Stimulated activated CD8-positive, alpha-beta memory T cell treated with anti-CD3 and anti-CD28 coated beads, Interleukin-12 subunit alpha, Interleukin-12 subunit beta, amount 100 ng/mL, for 24 hours (primary cell): ENCODE data around the gene BRI3.

Experiments
- DNase-seq: peaks from one replicate; pipeline ENCODE4 v3.0.0-alpha.2; 2020; ENCODE audit errors: extremely low read depth

The BRI3 gene

DNA sequence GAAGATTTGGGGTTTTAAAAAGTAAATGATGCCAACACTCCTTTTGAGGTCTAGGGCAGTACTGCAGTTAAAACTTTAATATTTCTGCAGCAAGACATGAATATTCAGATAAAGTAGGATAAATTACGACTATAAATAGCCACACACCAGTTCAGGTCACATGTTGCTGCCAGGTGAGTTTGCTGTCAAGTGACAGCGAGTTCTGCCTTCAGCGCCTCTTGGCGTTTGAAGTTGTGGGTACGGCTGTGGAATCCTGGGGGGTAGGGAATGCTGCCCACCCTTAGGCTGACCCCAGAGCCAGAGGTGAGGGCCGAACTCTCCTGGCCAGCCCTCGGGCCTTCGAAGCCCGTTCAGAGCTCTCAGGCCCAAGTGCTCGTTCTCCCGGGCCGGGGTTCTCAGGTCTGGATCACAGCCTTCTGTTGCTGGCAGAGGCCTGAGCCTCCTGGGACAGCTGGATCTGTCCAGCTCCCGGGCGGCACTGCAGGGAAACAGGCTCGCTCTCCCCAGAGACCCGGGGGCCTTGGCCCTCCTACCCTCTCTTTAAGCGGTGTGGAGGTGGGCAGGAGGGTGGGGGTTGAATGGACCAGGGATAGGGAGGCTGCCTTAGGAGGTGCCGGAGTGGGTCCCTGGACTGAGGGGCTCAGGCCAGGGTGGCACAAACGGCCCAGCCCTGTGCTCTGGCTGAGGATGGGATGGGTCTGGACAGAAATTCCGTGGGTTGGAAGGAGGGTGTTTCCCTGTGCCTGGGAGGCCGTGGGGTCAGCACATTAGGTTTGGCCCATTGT lies 5.4 kb downstream of the BRI3 start:
- no peak for DNase-seq

DNA sequence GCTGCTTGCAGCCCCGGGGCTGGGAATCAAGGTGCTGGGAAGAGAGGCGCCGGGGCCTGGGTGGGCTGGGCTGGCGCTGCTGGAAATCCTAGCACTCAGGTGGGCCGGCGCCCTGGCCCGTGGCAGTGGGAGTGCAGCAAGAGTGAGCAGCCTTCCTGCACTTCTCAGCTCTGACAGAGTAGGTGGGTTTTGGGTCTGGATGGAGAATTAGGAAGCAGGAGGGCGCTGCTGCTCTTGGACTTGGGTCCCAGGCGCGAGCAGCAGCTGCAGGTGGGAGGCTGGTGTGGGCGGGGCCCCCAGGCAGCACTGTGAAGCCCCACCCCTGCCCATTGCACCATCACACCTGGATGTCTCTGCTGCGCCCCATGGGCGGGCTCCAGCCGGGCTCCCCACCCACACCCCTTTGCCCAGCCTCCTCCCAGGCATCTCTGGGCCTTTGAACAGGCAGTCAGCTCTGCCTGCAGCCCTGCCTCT lies 6.0 kb downstream of the BRI3 start:
- DNase-seq = no peak

DNA sequence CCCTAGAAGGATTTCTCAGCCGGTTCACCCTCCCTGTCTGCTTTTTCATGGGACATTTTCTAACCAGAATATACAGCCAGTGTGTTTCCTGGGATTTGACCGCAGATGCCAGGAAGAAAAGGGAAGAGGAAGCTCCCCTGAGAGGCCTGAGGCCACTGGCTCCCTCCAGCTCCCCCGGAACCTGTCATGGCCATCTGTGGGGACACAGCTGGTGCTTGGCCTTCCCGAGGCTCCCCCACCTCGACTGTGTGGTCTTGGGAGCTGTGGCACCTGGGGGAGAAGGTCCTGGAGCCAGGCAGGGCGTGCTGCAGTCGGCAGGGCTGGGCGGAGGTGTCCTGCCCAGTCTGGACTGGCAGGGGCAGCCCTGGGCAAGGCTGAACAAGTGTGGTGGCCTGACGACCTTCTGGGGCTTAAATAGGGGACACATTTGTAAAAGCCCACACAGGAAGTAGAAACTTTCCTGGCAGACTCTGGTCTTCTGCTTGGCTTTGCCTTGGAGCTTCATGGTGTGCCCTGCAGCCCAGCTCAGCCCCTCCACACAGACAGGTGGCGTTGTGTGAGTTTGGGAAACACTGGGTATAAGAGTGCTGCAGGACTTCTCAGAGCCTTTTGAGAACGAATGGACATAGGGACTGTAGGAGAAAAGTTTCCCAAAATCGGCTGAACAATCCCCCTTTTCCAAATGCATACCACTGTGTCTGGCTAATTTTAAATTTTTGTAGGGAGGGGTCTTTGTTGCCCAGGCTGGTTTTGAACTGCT lies 6.8 kb downstream of the BRI3 start:
- DNase-seq = no peak

DNA sequence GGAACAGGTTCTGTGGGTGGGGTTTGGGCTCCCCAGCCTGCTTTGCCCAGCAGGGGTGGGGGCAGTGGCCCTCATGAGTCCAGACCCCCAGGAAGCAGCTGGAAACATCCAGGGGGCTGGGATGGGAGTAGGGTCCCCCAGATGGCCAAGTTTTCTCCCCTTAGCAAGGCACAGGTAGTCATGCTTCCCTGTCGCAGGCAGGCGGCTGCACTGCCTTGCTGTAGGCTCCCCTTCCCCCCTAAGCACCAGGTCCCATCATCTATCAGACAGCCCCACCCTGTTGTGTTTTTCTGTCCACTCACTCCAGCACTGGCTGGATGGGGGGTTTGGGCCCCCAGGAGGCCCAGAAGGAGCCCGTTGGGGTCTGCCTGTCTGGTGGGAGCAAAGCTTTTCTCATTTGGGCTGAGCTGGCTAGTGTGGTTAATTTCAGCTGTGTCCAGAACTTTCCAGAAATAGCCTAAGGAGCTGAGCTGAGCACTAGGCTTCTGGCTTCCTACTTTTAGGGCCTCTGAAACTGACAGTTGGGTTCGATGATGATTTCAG lies 7.9 kb downstream of the BRI3 start:
- DNase-seq = no peak

DNA sequence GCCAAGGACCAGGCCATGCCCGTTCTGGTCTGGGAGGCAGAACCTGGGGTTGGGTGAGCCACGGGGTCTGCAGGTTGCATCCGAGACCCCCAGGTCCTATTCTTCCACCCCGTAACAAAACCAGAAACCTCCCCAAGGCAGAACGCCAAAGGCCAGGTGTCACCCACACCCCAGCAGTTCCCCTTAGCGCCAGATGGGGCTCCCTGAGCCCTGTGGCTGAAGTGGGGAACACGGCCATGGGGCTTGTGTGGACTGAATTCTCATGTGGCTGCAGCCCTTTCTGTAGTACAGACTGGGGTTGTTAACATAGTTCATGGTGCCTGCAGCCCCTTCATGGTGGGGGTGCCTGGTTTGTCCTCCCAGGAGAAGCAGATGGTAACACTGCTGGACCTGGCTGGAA lies 10.2 kb downstream of the BRI3 start:
- no peak for DNase-seq

DNA sequence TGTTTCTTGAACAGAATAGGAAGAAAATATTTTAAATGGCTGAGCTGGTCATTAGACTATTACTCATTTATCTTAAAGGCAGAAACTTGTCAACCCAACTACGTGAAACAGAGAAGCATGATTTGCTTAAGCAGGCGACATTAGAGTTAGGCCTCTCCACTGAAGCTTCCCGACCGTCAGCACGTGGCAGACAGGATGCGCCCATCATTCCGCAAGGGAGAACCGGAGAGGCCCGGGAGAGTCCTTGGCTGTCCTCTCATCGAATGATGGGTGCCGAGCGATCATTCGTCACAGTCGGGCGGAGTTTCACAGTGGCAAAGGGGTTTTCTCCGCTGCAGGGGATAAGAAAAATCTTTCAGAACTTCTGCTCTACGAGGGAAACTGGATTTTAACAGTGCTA lies 11.8 kb downstream of the BRI3 start:
- DNase-seq = no peak

DNA sequence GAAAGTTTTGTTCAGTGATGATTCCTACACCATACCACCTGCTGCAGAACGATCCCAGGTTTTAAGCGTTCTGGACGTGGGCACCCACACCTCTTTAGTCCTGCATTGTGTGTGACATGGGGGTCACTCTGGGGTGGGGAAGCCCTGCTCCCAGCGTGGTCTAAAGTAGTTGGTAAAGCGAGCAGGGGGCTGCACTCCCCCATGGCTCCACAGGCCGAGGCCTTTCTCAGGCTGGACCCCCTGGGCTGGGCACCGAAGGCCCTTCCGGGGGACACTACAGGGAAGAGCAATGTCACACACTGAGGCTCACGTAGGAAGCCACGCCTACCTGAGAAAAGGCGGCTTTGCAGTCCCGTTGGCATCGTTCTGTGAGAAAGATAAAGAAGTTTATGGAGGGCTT lies 12.3 kb downstream of the BRI3 start:
- no peak for DNase-seq

DNA sequence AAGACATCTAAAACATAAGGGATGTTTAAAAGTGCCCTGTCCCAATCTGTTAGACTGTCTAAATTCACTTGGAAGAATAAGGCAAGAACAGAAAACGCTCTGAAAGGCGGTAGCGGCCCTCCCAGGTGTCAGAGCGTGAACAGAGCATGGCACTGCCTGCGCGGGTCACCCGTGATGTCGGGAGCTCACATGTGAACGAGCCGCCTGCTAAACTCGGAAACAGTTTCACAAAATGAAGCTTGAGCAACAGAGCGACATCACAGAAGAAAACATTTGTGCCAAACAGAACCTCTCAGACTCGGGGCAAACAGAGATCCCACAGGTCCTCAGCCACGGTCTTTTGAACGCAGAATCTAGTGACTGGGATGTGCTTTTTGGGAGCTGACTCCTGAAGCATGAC lies 12.8 kb downstream of the BRI3 start:
- DNase-seq = no peak

DNA sequence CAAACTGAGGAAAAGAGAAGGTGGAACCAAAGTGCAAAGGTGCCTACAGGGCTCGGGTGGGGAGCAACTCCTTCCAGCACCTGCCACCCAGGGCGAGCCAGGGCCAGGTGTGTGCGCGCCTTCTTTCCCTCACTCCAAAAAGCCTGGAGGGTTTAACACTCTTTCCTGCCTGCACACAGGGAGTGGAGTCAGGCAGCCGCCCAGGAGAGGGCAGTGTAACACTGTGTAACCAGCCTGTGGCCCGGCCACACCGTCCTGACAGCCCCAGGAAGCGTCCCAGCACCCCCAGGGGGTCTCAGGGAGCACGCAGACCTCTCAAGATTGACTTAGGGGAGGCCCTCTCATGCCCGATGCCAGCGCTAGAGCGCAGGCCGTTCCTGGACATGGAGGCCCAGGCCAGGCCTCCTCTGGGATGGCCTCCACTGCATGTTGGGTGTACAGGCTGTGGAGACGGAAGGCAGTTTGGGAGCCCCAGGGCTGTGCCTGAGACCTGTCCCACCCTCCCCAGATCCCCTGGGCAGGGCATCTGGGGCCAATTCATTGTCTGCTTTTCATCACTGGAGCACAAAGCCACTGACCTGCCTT lies 13.4 kb downstream of the BRI3 start:
- DNase-seq = no peak

DNA sequence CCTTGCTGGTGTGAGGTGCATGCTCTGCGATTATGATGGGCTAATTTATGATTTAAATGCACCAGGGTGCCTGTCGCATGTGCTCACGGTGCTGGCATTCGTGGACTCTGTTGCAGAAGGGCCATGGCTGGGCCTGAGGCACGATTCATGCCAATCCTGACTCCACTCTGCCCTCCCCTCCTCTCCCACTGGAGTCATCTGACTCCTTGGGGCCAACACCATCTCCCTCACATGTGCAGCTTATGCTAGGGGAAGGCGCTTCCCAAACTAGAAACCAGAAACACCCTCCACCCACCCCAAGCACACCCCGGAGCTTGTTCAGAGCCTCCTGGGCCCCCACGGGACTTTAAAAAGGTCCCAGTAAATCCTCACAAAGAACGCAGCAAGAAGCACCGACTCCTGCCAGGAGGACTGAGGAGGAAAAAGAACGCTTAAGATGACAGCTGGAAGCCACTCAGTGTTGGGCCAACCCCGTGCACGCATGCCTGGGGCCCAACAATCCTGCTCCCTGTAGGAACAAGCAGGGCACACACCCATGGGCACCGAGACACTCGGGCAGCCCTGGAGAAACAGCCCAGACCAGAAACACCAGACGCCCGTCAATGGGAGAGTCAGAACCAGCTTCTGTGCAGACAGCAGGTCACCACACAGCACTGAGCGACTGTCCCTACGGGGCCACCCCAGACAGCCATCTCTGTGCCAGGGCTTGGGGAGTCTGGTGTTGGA lies 14.1 kb downstream of the BRI3 start:
- no peak for DNase-seq

DNA sequence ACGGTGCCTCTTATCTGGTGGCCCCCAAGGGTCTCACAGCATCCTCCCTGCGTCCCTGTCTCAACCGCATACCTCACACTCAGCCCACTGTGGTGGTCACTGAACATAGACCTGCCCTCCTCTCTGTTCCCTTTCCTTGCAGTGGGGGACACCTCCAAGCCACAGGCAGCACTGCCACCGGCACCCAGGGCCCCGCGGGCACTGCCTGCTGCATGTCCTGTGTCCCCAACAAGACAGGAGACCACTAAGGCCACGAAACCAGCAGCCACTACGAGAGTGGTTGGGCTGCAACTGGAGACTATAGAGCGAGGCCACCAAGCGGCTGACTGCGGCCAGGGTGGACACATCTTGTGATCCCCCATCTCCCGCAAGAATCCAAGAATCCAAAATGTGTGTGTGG lies 15.3 kb downstream of the BRI3 start:
- DNase-seq = no peak

DNA sequence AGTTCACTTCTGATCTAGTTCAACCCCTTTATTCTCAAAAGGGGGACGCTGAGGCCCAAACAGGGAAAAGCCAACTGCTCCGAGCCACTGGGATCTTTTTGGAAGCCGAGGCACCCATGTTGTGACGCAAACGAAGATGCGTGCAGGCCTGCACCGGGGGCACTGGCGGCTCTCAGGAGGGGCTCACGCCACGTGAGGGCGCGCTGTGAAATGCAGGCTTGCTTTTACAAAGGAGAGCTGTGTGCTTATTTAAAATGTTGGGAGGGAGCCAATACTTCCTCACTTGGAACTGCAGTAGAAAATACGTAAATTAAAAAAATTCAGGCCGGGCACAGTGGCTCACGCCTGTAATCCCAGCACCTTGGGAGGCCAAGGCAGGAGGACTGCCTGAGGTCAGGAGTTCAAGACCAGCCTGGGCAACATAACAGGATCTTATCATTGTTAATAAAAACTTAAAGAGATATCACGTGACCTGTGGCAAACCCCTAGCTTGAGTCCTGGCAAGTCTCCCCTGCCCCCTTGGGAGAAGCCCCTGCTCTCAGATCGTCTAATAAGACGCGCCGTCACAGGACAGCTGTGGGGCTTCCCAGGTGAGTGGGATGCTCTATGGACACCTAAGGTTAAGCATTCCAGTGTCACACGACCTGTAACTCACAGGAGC lies 16.3 kb downstream of the BRI3 start:
- DNase-seq = no peak

DNA sequence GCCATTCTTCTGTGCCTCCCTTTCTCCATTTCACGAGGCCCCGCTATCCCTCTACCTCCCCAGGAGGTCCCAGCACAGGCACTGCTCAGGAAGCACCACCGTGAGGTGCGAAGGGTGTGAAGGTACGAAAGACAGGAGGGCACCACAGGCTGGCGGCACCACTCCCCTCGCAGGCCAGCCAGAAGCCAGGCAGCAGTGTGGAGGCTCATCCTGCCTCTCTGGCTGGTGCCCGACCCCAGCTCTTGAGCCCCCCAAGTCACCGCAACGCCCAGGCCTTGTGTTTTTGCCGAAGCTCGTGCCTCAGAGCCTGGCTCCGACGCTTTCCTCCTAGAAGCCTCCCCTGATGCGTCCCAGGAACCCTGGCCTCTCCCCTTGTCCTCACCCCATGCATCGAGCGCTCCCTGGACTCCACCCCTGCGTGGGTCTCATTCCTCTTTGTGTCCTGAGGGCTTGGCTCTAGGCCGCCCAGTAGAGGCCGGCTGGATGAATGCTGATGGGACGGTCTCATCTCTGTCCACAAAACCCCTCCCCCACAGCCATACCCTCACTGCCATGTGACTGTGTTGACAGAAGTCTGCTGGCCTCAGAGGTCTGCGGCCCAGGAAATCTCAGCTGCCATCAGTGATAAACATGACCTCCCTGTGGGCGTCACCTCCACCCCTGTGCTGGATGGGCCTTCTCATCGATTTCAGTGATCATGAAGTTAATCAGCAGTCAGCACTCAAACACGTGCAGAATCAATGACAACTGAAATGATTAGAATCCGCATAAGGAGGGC lies 19.3 kb downstream of the BRI3 start:
- no peak for DNase-seq

DNA sequence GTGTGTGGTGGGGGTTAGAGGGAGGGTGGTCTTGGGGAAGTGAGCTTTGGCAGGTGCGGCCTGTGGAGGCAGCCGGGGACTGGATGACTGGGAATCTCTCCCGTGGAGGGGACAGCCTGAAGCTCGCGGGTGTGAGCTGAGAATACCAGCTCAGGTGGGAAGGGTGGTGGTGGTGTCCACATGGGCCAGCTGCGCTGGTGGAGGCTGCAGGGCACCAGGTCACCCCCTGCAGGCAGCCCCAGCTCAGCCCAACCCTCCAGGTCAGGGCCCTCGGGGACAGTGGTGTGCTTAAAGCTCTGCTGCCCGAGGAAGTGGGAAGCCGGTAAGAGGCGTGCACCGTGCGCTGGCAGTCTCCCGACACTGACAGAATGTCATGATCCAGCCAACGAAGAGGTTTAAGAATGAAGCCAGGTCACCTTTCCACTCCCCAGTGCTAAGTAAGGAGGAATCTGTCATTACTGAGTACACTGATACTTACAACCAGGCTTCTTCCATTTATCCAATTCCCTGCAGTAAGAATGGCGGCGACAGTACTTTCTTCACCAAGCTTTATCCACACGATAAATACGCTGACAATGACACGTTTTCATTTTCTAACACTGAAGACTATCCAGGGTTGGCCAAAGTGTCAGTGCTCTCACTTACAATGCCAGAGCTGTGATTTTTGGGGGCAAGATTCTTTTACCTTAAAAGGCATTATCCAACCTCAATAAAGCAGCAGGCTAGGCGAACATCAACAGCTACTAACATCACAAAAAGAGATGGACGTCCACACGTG lies 20.4 kb downstream of the BRI3 start:
- DNase-seq = no peak

DNA sequence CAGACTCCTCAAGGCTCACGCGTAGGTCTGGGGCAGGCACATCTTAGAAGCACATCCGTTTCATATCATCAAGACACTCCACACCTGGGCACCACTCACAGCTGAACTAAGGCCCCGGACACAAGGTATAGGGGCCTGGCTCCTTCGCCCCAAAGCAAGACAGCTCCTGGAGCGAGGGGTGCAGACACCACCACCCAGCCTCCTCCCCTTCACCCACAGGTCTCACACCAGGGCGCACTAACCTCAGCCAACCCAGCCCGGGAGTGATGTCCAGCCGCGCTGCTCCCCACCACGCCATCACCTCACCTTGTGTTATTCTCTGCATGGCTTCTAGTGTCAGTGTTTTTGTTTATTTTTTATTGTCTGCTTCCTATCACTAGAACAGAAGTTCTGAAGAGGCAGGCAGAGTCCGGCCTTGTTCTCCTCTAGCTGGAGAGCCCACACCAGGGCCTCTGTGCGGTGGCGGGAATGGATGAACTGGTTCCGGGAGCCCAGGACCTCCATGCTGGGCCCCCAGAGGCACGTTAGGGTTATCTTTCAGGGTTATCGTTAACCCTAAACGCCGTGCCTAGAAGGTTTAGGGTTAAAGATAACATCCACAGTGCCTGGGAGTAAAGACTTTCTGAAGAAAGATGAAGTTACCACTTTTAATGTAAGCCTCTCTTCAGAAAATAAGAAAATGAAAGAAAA lies 21.8 kb downstream of the BRI3 start:
- no peak for DNase-seq

DNA sequence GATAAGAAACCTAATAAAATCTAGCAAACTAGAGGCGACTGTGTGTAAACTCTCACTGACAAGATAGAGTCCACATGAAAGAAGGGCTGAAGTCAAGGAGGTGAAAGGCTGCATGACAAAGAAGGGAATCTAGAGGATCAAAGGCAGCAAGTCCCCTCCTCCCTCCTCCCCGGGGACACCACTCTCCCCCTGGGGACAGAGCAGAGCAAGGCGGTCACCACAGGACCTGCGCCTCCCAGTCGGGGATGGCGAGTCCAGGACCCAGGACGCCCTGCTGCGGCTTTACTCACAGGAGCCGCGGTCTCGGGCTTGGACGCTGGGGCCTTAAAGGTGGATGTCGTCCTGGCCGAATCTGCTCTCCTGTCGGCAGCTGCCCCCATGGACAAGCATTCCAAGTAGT lies 22.4 kb downstream of the BRI3 start:
- DNase-seq = no peak

DNA sequence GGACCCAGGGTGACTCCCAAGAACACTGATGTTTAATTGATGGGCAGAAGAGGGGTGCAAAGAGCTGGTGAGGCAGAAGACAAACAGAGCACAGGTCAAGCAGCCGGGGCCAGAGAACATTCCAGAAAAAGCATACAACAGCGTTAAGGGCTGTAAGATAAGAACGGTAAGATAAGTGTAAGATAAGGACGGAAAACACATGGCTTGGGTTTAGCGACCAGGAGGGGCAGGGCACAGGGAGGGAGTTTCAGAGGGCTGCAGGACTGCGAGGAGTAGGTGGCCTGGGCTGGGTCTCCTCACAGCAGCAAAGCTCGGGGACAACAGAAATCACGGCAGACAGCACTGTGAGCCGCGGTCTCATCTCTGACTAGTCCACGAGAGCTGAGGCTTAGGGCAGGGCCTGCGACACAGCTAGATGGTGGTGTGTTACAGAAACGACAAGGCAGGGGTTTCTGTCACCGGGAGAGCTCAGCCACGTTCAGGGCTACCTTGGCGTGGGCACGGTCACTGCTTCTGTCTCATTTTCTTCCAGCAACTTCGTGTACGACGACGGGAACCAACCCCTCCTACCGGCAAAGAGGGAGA lies 24.6 kb downstream of the BRI3 start:
- DNase-seq = no peak

DNA sequence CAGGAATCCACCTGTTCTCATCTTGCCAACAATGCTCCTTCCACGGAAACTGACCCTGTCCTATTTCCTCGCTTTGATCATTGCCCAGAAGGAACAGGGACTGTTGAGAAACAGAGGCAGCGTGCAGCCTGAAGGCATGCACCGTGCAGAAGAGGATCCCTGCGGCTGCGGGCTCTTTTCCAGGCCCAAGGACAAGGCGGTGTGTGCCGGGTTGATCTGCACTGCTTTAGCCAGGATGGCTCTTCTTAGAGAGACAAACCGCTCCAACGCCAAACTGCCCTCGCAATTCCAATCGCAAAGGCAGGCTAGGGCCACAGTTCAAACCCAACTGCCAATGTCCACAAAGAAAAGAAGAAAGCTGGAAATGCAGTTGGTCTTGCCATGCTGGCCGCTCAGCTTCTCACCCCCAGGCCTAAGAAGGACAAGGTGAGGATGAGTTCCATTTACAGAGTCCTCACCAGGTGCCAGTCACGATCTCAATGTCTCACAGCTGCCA lies 26.5 kb downstream of the BRI3 start:
- DNase-seq = no peak

DNA sequence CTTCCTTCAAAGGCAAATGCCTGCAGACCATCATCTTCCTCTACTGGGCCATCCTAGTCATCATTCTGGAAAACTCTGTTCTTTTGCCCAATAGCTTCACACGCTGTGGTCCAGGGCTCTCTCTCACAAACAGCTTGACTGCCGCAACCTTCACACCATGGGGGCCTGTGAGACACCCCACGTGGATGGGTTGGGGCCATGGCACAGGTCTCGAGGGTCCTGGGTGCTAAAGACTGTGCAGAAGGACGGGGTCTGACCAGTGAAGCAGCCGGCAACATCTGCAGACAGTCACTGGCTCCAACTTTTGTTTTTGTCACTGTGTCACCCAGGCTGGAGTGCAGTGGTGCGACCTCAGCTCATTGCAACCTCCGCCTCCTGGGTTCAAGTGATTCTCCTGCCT lies 28.1 kb downstream of the BRI3 start:
- no peak for DNase-seq
